Activated CD8-positive, alpha-beta T cell treated with anti-CD3 and anti-CD28 coated beads for 36 hours (primary cell): ENCODE results near the gene ANKRD13C. TPM values are rescaled to one million over a fixed set of nuclear protein-coding genes. Genes with fewer than 3 reads are reported as not detected.
A peak's percentile ranks its signal among the peaks of the same experiment; 100 is the strongest.

Source experiments
- ATAC-seq: fragments of 200-7000 bp; cut with Tn5 transposase; one replicate; pipeline ENCODE4 v1.10.0; 2021; ENCODE audit warnings: mild to moderate bottlenecking, moderate library complexity
- CTCF ChIA-PET: fragments of 350-600 bp; sonication (Branson Sonifier 250); formaldehyde crosslinking; loops from one replicate; lab custom pipeline; 2021; ENCODE audit warnings: antibody characterized with exemption; lab: Charles Lee
- POLR2A ChIA-PET: fragments of 350-600 bp; sonication (Branson Sonifier 250); formaldehyde crosslinking; loops from one replicate; lab custom pipeline; 2021; ENCODE audit warnings: antibody characterized with exemption; lab: Charles Lee
- DNase-seq: peaks from one replicate; pipeline ENCODE4 v3.0.0-alpha.2; 2020
- H3K27ac Mint-ChIP-seq: one replicate; pipeline ENCODE4 v1.8.0; 2021; ENCODE audit warnings: mild to moderate bottlenecking, mixed read lengths
- H3K27me3 Mint-ChIP-seq: one replicate; pipeline ENCODE4 v1.8.0; 2021; ENCODE audit warnings: mixed read lengths
- H3K36me3 Mint-ChIP-seq: one replicate; pipeline ENCODE4 v1.8.0; 2021; ENCODE audit warnings: low read depth, mixed read lengths
- H3K4me1 Mint-ChIP-seq: one replicate; pipeline ENCODE4 v1.8.0; 2021; ENCODE audit warnings: low read depth, mixed read lengths
- H3K4me3 Mint-ChIP-seq: one replicate; pipeline ENCODE4 v1.8.0; 2021; ENCODE audit warnings: mild to moderate bottlenecking, moderate library complexity, mixed read lengths
- H3K9me3 Mint-ChIP-seq: one replicate; pipeline ENCODE4 v1.8.0; 2021; ENCODE audit warnings: mixed read lengths
- intact Hi-C: fragments of 100-400 bp; cut with micrococcal nuclease; formaldehyde crosslinking; loops from one replicate; pipeline ENCODE4 v1.10.0; 2022
- total RNA-seq, 2 experiments: library from RNA; stranded (reverse); gene quantifications; one replicate each; pipeline ENCODE4 v1.2.3, GENCODE V29; 2021
- TF ChIP-seq, protein P1 (sequence below): fragments of 200-600 bp; IDR thresholded peaks from one replicate; pipeline ENCODE4 v1.8.0; 2022; ENCODE audit warnings: antibody characterized with exemption, mild to moderate bottlenecking

ANKRD13C gene
- total RNA-seq, 2 experiments from 2014 or later = 15.1 to 16.9 TPM

DNA sequence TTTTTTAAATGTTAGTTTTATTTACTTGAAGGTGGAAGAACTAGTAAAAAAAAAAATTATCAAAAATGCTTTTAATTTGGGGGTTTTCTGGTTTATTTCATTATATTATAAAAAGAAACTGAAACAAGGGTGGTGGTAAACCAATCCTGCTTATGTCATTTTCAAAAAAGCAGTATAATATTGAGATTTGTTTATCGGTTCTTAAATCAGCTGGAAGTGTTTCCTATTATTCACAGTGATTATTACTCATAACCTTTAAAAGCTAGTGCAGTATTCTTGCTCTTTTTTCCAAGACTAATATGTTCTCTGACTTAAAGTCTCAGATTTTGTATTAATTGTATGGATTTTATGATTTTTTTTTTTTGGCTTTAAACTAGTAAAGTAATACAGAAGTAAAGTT, 143.7 kb downstream of the ANKRD13C start:
- intact Hi-C loops = no loop called here
- Mint-ChIP-seq H3K36me3 (peaks cover 25% of the 10 kb centered on the region), H3K9me3 (no peaks in the 10 kb centered on the region), H3K4me3 (no peak overlapping the region), H3K4me1 (peaks cover 40% of the 10 kb centered on the region), H3K27me3 (no peaks in the 10 kb centered on the region), H3K27ac (peak overlapping the region; percentile 66)
- CTCF ChIA-PET = no interaction called here
- POLR2A ChIA-PET = interaction anchor here (0.7 to 3.3 kb wide), 3 partner anchors 10 to 853 kb away, joined by 3 to 15 read pairs (median 3); partner anchors contain the start of gene SRSF11
- ATAC-seq = peak; percentile 29
- no peak for DNase-seq
- TF ChIP-seq, protein P1, sequence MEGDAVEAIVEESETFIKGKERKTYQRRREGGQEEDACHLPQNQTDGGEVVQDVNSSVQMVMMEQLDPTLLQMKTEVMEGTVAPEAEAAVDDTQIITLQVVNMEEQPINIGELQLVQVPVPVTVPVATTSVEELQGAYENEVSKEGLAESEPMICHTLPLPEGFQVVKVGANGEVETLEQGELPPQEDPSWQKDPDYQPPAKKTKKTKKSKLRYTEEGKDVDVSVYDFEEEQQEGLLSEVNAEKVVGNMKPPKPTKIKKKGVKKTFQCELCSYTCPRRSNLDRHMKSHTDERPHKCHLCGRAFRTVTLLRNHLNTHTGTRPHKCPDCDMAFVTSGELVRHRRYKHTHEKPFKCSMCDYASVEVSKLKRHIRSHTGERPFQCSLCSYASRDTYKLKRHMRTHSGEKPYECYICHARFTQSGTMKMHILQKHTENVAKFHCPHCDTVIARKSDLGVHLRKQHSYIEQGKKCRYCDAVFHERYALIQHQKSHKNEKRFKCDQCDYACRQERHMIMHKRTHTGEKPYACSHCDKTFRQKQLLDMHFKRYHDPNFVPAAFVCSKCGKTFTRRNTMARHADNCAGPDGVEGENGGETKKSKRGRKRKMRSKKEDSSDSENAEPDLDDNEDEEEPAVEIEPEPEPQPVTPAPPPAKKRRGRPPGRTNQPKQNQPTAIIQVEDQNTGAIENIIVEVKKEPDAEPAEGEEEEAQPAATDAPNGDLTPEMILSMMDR = no peak

Other genes with a start within 250 kb of the ANKRD13C start
- gene LRRC40, start 149.1 kb downstream of the ANKRD13C start, total RNA-seq = 10 to 100 TPM; 20.9 to 21.0 TPM
- gene SRSF11, start 133.3 kb downstream of the ANKRD13C start, total RNA-seq = 100 to 1,000 TPM; 194 to 203 TPM
- gene CTH, start 56.5 kb upstream of the ANKRD13C start, total RNA-seq = 10 to 100 TPM; 34.5 to 35.0 TPM